GM18867 (cell line): Measurements from ENCODE around the gene SPATA24.
"Not testable (repeated sequence)": the region's sequence is repeated elsewhere in the genome, so short reads cannot be mapped to it uniquely, and the experiment has no call there.

Source experiments
- ATAC-seq: cut with Tn5 transposase; IDR thresholded peaks from one replicate; pipeline ENCODE4 v1.9.1; 2021; ENCODE audit warnings: mild to moderate bottlenecking, moderate library complexity; ENCODE audit not compliant: unreplicated experiment

SPATA24 gene

GRCh38 chr5:139355900-139356299, 48.0 kb downstream of the SPATA24 start:
- not testable (repeated sequence) for ATAC-seq

DNA sequence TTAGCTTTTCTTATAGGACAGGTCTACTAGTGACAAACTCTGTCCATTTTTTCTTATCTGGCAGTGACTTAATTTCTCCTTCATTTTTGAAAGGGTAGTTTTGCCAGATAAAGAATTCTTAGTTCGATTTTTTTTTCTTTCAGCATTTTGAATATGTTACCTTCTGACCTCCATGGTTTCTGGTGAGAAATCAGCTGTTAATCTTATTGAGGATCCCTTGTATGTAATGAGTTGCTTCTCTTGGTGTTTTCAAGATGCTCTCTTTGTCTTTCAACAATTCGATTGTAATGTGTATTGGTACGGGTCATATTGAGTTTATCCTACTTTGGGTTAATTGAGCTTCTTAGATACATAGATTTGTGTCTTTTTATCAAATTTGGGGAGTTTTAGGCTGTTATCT, 49.7 kb downstream of the SPATA24 start:
- ATAC-seq: no peak

DNA sequence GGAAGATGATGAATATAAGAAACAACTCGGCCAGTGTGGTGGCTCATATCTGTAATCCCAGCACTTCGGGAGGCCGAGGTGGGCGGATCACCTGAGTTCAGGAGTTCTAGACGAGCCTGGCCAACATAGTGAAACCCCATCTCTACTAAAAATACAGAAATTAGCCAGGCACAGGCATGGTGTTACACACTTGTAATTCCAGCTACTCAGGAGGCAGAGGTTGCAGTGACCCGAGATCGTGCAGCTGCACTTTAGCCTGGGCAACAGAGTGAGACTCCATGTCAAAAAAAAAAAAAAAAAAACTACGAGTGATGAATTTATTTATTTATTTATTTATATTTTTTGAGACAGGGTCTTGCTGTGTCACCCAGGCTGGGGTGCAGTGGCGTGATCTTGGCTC, 56.0 kb downstream of the SPATA24 start:
- ATAC-seq: not testable (repeated sequence)
